Loucy (cell line): ENCODE results near the gene CD79A.

Experiments
- H2AFZ ChIP-seq: fragments of 200-600 bp; sonication (generic); 2 replicates; pipeline ENCODE4 v1.6.0; 2016; ENCODE audit warnings: antibody characterized with exemption, mild to moderate bottlenecking, low read length, moderate library complexity
- H3F3A ChIP-seq: fragments of 200-600 bp; 2 replicates; pipeline ENCODE4 v1.6.0; 2016; ENCODE audit warnings: antibody characterized with exemption, low read depth, mild to moderate bottlenecking
- H3K27me3 ChIP-seq: fragments of 200-600 bp; sonication (generic); 2 replicates; pipeline ENCODE4 v1.6.1; 2014; ENCODE audit warnings: low read length, mild to moderate bottlenecking; ENCODE audit not compliant: insufficient read depth, poor library complexity, severe bottlenecking
- H3K36me3 ChIP-seq: fragments of 200-600 bp; sonication (generic); 2 replicates; pipeline ENCODE4 v1.6.1; 2016; ENCODE audit warnings: low read length; ENCODE audit not compliant: insufficient read depth
- H3K4me1 ChIP-seq: fragments of 200-600 bp; sonication (generic); 2 replicates; pipeline ENCODE4 v1.5.1; 2014; ENCODE audit warnings: low read length, mild to moderate bottlenecking; ENCODE audit not compliant: insufficient read depth, poor library complexity, severe bottlenecking
- H3K4me2 ChIP-seq: fragments of 200-600 bp; sonication (generic); 2 replicates; pipeline ENCODE4 v1.6.0; 2014; ENCODE audit warnings: antibody characterized with exemption, low read length, low read depth, mild to moderate bottlenecking; ENCODE audit not compliant: poor library complexity, severe bottlenecking
- H3K4me3 ChIP-seq: fragments of 200-600 bp; sonication (generic); 2 replicates; pipeline ENCODE4 v1.5.1; 2014; ENCODE audit warnings: low read length, mild to moderate bottlenecking, mixed read lengths; ENCODE audit not compliant: poor library complexity, severe bottlenecking
- H3K79me2 ChIP-seq: fragments of 200-600 bp; sonication (generic); 2 replicates; pipeline ENCODE4 v1.6.1; 2014; ENCODE audit warnings: low read length; ENCODE audit not compliant: insufficient read depth
- H3K9ac ChIP-seq: fragments of 200-600 bp; sonication (generic); 2 replicates; pipeline ENCODE4 v1.6.0; 2014; ENCODE audit warnings: mild to moderate bottlenecking, low read depth, low read length, moderate library complexity; ENCODE audit not compliant: poor library complexity, severe bottlenecking
- H3K9me2 ChIP-seq: fragments of 200-600 bp; sonication (generic); replicated peaks from 2 replicates; pipeline ENCODE4 v1.6.1; 2016; ENCODE audit warnings: low read depth, low read length, mixed read lengths
- H3K9me3 ChIP-seq: fragments of 200-600 bp; sonication (generic); 2 replicates; pipeline ENCODE4 v1.6.1; 2014; ENCODE audit warnings: mild to moderate bottlenecking, antibody characterized with exemption, low read length, low read depth; ENCODE audit not compliant: insufficient read depth
- H4K20me1 ChIP-seq: fragments of 200-600 bp; sonication (generic); 2 replicates; pipeline ENCODE4 v1.6.0; 2014; ENCODE audit warnings: antibody characterized with exemption, low read length, mild to moderate bottlenecking; ENCODE audit not compliant: insufficient read depth, poor library complexity, severe bottlenecking
- CTCF ChIP-seq: fragments of 200-600 bp; sonication (generic); conservative IDR thresholded peaks from 2 replicates; pipeline ENCODE4 v1.5.1; 2014; ENCODE audit warnings: mild to moderate bottlenecking, antibody characterized with exemption, low read length
- EZH2phosphoT487 ChIP-seq: fragments of 200-600 bp; IDR thresholded peaks from 2 replicates; pipeline ENCODE4 v1.6.1; 2018; ENCODE audit warnings: antibody characterized with exemption, mild to moderate bottlenecking, moderate library complexity, borderline replicate concordance

Gene CD79A

GRCh38 chr19:41926763-41927496 is 49.9 kb downstream of the CD79A start:
- Histone ChIP-seq H3F3A (no peaks in the 10 kb centered on the region), H4K20me1 (no peaks in the 10 kb centered on the region), H2AFZ (no peak overlapping the region), H3K4me1 (peaks cover 12% of the 10 kb centered on the region), H3K4me2 (peak overlapping the region; percentile 97), H3K79me2 (peaks cover 10% of the 10 kb centered on the region; the same call in 1 of the 2 replicates), H3K9ac (peak overlapping the region; percentile 38), H3K36me3 (no peaks in the 10 kb centered on the region), H3K27me3 (no peaks in the 10 kb centered on the region), H3K9me2 (no peaks in the 10 kb centered on the region), H3K4me3 (peak overlapping the region; percentile 98), H3K9me3 (no peaks in the 10 kb centered on the region)
- TF ChIP-seq EZH2phosphoT487 (no peak), CTCF (no peak)

DNA sequence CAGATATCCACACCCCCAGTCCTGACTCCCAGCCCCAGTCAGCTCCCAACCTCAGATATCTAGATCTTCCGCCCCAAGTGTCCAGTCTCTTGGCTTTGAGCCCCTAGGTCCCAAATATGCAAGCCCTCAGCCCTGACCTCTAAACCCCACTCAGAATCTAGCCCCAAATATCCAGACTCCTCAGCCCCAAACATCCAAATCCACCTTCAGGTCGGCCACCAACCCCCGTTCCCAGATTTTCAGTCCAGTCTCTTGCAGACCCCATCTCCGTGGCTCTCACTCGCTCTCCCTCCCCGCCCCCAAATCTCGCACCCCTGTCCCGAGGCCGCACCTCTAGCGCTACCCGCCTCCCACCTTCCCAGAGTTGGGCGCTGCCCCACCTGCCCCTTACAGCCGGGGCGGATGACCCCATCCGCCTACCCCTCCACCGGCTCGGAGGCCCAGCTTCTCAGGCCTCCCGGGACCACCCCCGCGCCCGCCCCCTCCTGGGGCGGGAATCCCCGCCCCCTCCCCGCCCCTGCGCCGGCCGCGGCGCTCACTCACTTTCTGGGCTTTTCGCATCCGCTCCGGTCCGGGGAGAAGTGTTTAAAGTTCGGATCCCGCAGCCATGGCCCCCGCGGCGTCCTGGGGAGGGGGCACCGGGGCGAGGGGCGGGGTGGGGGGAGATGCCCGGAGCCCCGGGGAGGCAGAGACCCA is 50.6 kb downstream of the CD79A start:
- Histone ChIP-seq H4K20me1 (no peaks in the 10 kb centered on the region), H3K9ac (peak overlapping the region; percentile 88), H3K9me2 (no peaks in the 10 kb centered on the region), H3K4me2 (peak overlapping the region; percentile 97), H3K4me1 (peaks cover 12% of the 10 kb centered on the region), H3F3A (no peaks in the 10 kb centered on the region), H2AFZ (peak overlapping the region; percentile 87), H3K9me3 (no peaks in the 10 kb centered on the region), H3K79me2 (peaks cover 10% of the 10 kb centered on the region; the same call in 1 of the 2 replicates), H3K4me3 (peak overlapping the region; percentile 98), H3K27me3 (no peaks in the 10 kb centered on the region), H3K36me3 (no peaks in the 10 kb centered on the region)
- TF ChIP-seq CTCF = no peak
- no peak for TF ChIP-seq EZH2phosphoT487

- Histone ChIP-seq H3K36me3 (no peaks in the 10 kb centered on the region), H3K9me3 (no peaks in the 10 kb centered on the region), H3K9ac (peak within 1 kb of the TSS; percentile 88), H3K27me3 (no peaks in the 10 kb centered on the region), H3K4me2 (peak within 1 kb of the TSS; percentile 97), H3K9me2 (no peaks in the 10 kb centered on the region), H4K20me1 (no peaks in the 10 kb centered on the region), H3K4me3 (peak within 1 kb of the TSS; percentile 98), H3K79me2 (peaks cover 10% of the 10 kb centered on the region; the same call in 1 of the 2 replicates), H3K4me1 (peaks cover 12% of the 10 kb centered on the region), H2AFZ (peak within 1 kb of the TSS; percentile 94), H3F3A (no peaks in the 10 kb centered on the region)
- no peak for TF ChIP-seq EZH2phosphoT487
- TF ChIP-seq CTCF = no peak; the same call in 1 of the 2 replicates
These were observed 51.2 kb downstream of the CD79A start, which contains the start of gene ERFL for GRCh38 chr19:41928221-41928683. ERFL (minus strand) TSS chr19:41928449; CDS start chr19:41912919, 15,530 bp downstream.
